Stimulated activated CD8-positive, alpha-beta memory T cell treated with anti-CD3 and anti-CD28 coated beads, Interleukin-7, amount 100 ng/mL, for 4 hours (primary cell): ENCODE results near the gene TGFB1.
"Not testable (repeated sequence)": the region's sequence is repeated elsewhere in the genome, so short reads cannot be mapped to it uniquely, and the experiment has no call there.

Experiments
- DNase-seq, 2 donors: peaks; one replicate each; pipeline ENCODE4 v3.0.0-alpha.2; 2020; ENCODE audit warnings: low read depth in 2 of 2

Gene TGFB1

DNA sequence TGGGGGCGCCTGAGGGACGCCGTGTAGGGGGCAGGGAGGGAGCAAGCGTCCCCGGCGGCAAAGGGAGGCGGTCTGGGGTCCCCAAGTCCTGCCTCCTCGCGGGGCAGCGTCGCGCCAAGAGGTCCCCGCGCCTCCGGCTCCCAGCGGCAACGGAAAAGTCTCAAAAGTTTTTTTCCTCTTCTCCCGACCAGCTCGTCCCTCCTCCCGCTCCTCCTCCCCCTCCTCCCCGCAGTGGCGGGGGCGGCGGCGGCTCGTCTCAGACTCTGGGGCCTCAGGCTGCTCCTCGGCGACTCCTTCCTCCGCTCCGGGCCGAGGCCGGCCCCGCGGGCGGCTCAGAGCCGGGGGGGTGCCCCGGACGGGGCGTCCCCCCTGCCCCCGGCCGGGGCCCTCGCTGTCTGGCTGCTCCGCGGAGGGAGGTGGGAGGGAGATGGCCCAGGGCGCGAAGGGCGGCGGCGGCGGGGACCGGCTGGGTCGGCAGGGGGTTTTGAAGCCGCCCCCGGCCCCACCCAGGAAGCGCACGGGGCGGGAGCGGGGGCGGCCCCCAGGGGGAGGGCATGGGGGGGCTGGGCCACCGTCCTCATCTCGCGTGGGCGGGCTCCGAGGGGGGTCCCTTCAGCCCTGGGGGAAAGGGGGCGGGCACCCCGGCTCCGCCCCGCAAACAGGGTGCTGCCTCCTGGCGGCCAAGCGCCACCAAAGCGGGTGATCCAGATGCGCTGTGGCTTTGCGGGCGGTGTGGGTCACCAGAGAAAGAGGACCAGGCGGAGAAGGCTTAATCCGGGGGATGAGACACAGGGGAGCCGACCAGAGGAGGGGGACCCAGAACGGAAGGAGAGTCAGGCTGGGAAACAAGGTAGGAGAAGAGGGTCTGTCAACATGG lies at the start of gene TGFB1:
TSS of gene TGFB1 (minus strand) at position 457 of the 877 bp plus-strand sequence. CDS start 878 bp downstream, outside the sequence.
- peak; percentile 90 to 97 for DNase-seq

DNA sequence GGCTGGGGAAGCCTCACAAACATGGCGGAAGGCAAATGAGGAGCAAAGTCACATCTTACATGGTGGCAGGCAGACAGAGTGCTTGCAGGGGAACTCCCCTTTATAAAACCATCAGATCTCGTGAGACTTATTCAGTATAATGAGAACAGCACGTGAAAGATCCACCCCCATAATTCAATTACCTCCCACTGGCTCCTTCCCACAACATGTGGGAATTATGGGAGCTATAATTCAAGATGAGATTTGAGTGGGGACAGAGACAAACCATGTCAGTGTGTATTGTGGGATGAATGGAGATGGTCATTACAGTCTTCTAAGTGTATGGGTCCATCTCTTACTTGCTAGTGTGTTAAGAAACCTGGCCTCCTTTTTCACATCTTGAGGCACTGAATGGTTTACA lies 48.3 kb upstream of the TGFB1 start:
- DNase-seq, result no peak

GRCh38 chr19:41401483-41401882 lies 47.8 kb upstream of the TGFB1 start:
- no peak for DNase-seq

- DNase-seq, result no peak
Observed at GRCh38 chr19:41399525-41399924, 45.8 kb upstream of the TGFB1 start.

DNA sequence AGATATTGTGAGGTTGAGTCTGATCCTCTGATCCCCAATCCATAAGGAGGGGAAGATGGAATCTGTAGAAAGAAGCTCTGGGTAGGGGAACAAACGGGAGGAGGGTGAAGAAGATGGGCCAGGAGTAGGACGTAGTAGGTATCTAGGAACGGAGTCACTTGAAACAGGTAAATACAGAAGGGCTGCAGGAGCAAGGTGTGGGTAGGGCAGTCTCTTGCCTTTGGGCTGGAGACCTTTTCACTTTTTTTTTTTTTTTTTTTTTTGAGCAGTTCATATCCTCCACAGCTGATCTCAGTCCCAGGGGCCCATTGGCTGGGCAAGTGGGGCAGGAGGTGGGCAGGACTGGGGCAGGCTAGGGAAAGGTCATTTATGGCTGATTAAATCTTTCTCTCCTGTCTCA lies 45.4 kb upstream of the TGFB1 start:
- DNase-seq, result no peak

- DNase-seq, result no peak
Observed at GRCh38 chr19:41398598-41398997, 44.9 kb upstream of the TGFB1 start.

- no peak for DNase-seq
Observed at GRCh38 chr19:41398050-41398418, 44.3 kb upstream of the TGFB1 start.

DNA sequence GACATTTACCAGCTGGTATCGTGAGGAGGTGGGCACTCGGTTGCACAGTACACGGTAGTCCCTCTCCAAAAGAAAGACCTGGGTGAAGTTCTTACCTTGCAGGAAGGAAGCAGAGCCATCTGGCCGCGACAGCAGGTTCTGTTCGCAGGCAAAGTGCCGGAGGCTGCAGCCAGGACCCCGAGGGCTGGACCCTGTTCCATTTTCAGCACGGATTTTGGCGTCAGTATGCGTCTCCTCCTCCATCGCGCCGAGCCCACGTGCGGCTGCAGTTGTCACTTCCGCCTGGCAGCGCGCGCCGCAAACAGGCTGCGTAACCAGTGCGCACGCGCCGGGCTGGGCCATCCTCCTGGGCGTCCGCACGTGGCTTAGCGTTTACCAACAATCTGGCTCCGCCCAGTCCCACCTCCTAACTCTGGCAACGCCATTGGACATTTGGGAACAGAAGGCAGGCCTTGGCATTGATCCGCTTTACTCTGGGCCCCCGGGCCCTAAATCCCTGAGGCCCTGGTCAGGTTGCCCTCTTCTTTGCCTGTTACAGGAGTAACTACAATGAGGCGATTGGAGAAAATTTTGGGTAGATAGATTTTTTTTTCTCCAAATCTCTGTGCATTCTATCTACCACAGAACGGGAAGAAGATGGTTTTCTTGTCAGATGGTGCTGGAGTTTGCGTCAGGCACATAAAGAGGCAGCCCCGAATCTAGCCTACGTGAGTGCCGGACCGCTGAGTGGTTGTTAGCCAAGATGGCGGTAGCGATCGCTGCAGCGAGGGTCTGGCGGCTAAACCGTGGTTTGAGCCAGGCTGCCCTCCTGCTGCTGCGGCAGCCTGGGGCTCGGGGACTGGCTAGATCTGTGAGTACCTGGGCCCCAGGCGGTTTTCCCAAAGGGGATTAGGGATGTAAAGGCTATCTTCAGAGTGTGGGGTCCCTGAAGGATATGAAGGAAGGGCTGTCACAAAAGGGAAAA lies 43.6 kb upstream of the TGFB1 start, which contains the start of the genes BCKDHA and EXOSC5:
TSS of gene BCKDHA (plus strand) at position 733 of the 964 bp plus-strand sequence. CDS start at position 743, 10 bp downstream.
TSS of gene EXOSC5 (minus strand) at position 274 of the 964 bp plus-strand sequence. CDS start at position 243, 31 bp downstream.
- DNase-seq, result peak; percentile 99

DNA sequence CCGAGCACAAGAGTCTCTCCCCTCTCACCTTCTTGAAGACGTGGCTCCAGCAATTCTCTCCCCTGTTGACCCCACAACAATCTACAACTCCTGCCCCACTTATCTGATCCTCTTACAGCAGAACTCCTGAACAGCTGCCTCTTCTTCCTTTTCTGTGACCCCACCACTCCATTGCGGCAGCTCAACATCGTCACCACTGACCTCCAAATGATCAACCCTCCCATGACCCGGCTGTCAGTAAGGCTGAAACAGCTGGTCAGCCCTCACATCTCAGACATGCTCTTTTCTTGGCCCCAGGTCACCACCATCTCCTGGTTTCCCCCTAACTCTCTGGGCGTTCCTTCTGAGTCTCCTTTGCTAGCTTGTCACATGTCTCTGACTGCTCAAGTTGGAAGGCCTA lies 41.6 kb upstream of the TGFB1 start:
- DNase-seq, result no peak

- DNase-seq, result no peak
Observed at GRCh38 chr19:41392775-41393174, 39.1 kb upstream of the TGFB1 start.

DNA sequence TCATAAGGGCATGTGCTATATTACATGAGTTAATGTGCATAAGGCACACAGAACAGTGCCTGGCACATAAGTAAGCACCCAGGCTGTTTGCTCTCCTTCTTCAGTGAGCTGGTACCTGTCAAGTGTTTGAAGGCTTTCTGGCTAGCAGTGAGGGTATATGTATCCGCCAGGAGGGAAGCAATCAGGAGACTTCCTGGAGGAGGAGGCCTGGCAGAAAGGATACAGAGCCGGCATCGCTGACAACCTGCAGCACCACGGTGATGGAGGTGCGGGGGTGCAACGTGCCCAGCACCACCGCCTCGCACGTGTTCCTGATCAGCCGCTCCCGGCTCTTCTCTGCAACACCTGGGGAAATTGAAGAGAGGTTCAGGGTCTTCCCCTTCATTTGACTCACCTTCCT lies 37.9 kb upstream of the TGFB1 start:
- no peak for DNase-seq

- DNase-seq, result no peak
Observed at GRCh38 chr19:41386442-41386841, 32.7 kb upstream of the TGFB1 start.

- no peak for DNase-seq
Observed at GRCh38 chr19:41384351-41384750, 30.6 kb upstream of the TGFB1 start.

DNA sequence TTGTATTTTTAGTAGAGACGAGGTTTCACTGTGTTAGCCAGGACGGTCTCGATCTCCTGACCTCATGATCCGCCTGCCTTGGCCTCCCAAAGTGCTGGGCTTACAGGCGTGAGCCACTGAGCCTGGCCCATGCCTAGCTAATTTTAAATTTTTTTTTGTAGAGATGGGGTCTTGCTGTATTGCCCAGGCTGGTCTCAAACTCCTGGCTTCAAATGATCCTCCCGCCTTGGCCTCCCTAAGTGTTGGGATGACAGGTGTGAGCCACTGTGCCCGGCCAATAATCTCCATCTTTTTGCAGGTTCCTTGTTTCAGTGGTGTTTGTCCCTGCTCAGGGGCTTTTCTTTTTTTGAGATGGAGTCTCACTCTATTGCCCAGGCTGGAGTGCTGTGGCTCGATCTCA lies 27.8 kb upstream of the TGFB1 start:
- not testable (repeated sequence) for DNase-seq

- no peak for DNase-seq
Observed at GRCh38 chr19:41377977-41378709, 24.4 kb upstream of the TGFB1 start.

GRCh38 chr19:41376998-41377365 lies 23.3 kb upstream of the TGFB1 start:
- DNase-seq, result peak; percentile 39 to 52

DNA sequence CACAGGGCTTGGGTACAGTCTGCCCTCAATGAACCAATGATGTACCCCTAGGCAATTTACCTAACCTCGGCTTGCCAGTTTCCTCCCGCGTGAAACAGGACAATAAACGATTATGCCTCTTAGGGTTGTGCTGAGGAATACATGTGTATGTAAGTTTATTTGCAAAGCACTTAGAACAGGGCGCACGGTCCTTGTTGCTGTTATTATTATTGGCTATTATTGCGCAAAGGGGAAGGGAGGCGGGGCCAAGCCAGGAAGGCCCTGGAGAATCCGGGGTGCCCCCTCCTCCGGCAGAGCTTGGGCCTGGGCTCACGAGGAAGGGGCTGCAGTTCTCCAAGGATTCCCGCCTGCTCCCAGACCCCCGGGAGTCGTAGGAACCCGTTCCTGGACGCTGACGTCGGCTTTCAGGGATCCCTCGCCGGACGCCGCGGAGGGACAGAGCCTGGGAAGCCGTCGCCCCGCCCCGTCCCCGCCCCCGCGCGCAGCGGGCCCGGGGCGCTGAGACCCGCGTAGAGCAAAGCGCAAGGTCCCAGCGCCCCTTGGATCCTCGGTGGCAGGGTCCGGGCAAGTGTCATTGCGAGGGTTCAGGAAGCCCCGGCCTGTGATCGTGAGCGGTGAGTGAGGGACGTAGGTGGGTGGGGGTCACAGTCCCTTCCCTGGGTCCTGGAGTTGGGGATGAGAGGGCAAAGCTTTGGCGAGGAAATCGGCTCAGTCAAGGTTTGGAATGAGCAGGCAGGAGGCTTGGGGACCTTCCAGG lies 22.7 kb upstream of the TGFB1 start, which contains the start of gene TMEM91:
TSS of gene TMEM91 (plus strand) at position 293 of the 757 bp plus-strand sequence. CDS start 1,777 bp downstream, outside the sequence.
- DNase-seq, result no peak

DNA sequence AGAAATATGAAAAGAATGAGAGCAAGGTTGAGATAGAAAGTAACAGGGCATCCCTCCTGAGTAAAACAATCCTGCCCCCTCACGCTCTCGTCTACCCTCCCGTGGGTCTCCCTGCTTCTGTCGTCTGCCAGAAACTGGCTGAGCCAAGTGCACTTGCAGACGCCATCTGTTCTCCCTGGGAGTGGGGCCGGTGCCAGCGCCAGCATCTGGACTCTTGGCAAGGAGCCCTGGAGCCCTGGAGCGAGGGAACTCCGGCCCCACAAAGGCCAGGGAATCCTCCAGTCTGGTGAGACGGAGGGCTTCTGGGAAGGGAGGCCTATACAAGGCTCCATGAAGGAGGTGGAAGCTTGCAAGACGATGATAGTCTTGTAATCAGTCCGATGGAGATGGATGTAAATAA lies 20.3 kb upstream of the TGFB1 start:
- no peak for DNase-seq

- no peak for DNase-seq
Observed at GRCh38 chr19:41372501-41372900, 18.8 kb upstream of the TGFB1 start.

- no peak for DNase-seq
Observed at GRCh38 chr19:41371541-41371940, 17.8 kb upstream of the TGFB1 start.

GRCh38 chr19:41371119-41371518 lies 17.4 kb upstream of the TGFB1 start:
- not testable (repeated sequence) for DNase-seq
